Natural killer cell (primary cell): ENCODE data around the gene BCOR. TPM values are rescaled to one million over a fixed set of nuclear protein-coding genes. Genes with fewer than 3 reads are reported as not detected.

ENCODE experiments used
- ATAC-seq, 3 donors: fragments of 150-1000 bp in 2 of 3; fragments of 200-7000 bp in 1 of 3; cut with Tn5 transposase; 1 replicate in 1 of 3; 2 replicates in 2 of 3; pipeline ENCODE4 v1.10.0; 2021; ENCODE audit warnings: mild to moderate bottlenecking in 2 of 3, moderate library complexity in 2 of 3
- DNase-seq, 2 donors: peaks; one replicate each; pipeline versions ENCODE4 v3.0.0 to v3.0.0-alpha.2; 2013 to 2021; ENCODE audit warnings: mixed read lengths in 1 of 2
- H3K27ac ChIP-seq: one replicate; pipeline ENCODE4 v1.5.1; 2013; ENCODE audit warnings: mild to moderate bottlenecking, low read length
- H3K27me3 ChIP-seq: one replicate; pipeline ENCODE4 v1.6.1; 2013; ENCODE audit warnings: low read length; ENCODE audit not compliant: control insufficient read depth, insufficient read depth
- H3K36me3 ChIP-seq: one replicate; pipeline ENCODE4 v1.6.1; 2013; ENCODE audit warnings: low read length; ENCODE audit not compliant: control insufficient read depth, insufficient read depth
- H3K4me1 ChIP-seq: one replicate; pipeline ENCODE4 v1.6.1; 2013; ENCODE audit warnings: low read length; ENCODE audit not compliant: control insufficient read depth, insufficient read depth
- H3K4me3 ChIP-seq: one replicate; pipeline ENCODE4 v1.5.1; 2013; ENCODE audit warnings: low read length
- H3K9me3 ChIP-seq: one replicate; pipeline ENCODE4 v1.6.1; 2013; ENCODE audit warnings: low read length; ENCODE audit not compliant: control insufficient read depth, insufficient read depth
- H3K27ac Mint-ChIP-seq, 2 donors: one replicate each; pipeline ENCODE4 v1.8.0; 2022; ENCODE audit warnings: mild to moderate bottlenecking in 2 of 2, mixed read lengths in 2 of 2, moderate library complexity in 1 of 2
- H3K27me3 Mint-ChIP-seq, 2 donors: one replicate each; pipeline ENCODE4 v1.8.0; 2022; ENCODE audit warnings: low read depth in 2 of 2, mixed read lengths in 2 of 2
- H3K36me3 Mint-ChIP-seq: one replicate; pipeline ENCODE4 v1.8.0; 2022; ENCODE audit warnings: mixed read lengths
- H3K4me1 Mint-ChIP-seq, 2 donors: one replicate each; pipeline ENCODE4 v1.8.0; 2022; ENCODE audit warnings: mixed read lengths in 2 of 2
- H3K4me3 Mint-ChIP-seq: one replicate; pipeline ENCODE4 v1.8.0; 2022; ENCODE audit warnings: mild to moderate bottlenecking, moderate library complexity, mixed read lengths
- H3K9me3 Mint-ChIP-seq, 2 donors: one replicate each; pipeline ENCODE4 v1.8.0; 2022; ENCODE audit warnings: mixed read lengths in 2 of 2
- CTCF ChIP-seq: fragments of 200-600 bp; IDR thresholded peaks from one replicate; pipeline ENCODE4 v1.8.0; 2022; ENCODE audit warnings: antibody characterized with exemption
- WGBS: methylation state at CpG from one replicate; pipeline ENCODE4 v1.1.7; 2013; ENCODE audit warnings: missing lambda C conversion rate; ENCODE audit not compliant: insufficient coverage; 5-methylcytosine and 5-hydroxymethylcytosine counted together
- intact Hi-C: fragments of 100-400 bp; cut with micrococcal nuclease; formaldehyde crosslinking; loops from one replicate; pipeline ENCODE4 v1.14.2; 2022
- total RNA-seq, 4 donors: library from RNA; stranded (reverse); fragments of 120-200 nt in 1 of 4; gene quantifications; one replicate each; pipeline versions ENCODE4 v1.2.3 to v1.2.4, GENCODE V29; 2013 to 2022

Gene BCOR
- total RNA-seq, 3 donors from 2014 or later (not counting 1 experiment from before 2014, with no cell fraction given): 20.0 to 35.2 (median 29.2) TPM

GRCh38 chrX:40107291-40108161, 9.8 kb upstream of the BCOR start:
- Histone ChIP-seq H3K27me3 (peaks cover 4% of the 10 kb centered on the region), H3K36me3 (no peaks in the 10 kb centered on the region), H3K9me3 (no peaks in the 10 kb centered on the region), H3K4me3 (peak overlapping the region; percentile 31), H3K27ac (no peak overlapping the region), H3K4me1 (peaks cover 36% of the 10 kb centered on the region)
- ATAC-seq: peak in 1 of 3 donors; percentile 6
- intact Hi-C loops: loop anchor here (5.0 kb wide), 3 partner anchors 40 to 95 kb away; no protein-coding TSS in a partner anchor
- H3K36me3 Mint-ChIP-seq: no peaks in the 10 kb centered on the region
- H3K4me3 Mint-ChIP-seq: peak overlapping the region; percentile 87
- no peak for TF ChIP-seq CTCF
- WGBS: 27% methylated on average over 64 of the region's 76 CpGs
- H3K9me3 Mint-ChIP-seq: no peaks in the 10 kb centered on the region
- H3K27me3 Mint-ChIP-seq: peaks cover 6 to 23% of the 10 kb centered on the region in 2 donors
- peak in 1 of 2 donors; percentile 49 for DNase-seq
- peaks cover 0 to 7% of the 10 kb centered on the region in 2 donors for H3K4me1 Mint-ChIP-seq
- peak overlapping the region; percentile 26 to 70 for H3K27ac Mint-ChIP-seq

GRCh38 chrX:40106676-40107290, 9.0 kb upstream of the BCOR start:
- ATAC-seq (no peak), DNase-seq (no peak)
- no peak for TF ChIP-seq CTCF
- H3K27me3 ChIP-seq: peaks cover 4% of the 10 kb centered on the region
- Mint-ChIP-seq H3K9me3 (no peaks in the 10 kb centered on the region), H3K27ac (peak overlapping the region; percentile 26 to 70), H3K4me3 (peak overlapping the region; percentile 87), H3K27me3 (peaks cover 6 to 16% of the 10 kb centered on the region in 2 donors), H3K36me3 (no peaks in the 10 kb centered on the region), H3K4me1 (peaks cover 0 to 7% of the 10 kb centered on the region in 2 donors)
- intact Hi-C loops: loop anchor here (5.0 kb wide), 3 partner anchors 41 to 94 kb away; no protein-coding TSS in a partner anchor
- no peak overlapping the region for H3K27ac ChIP-seq
- WGBS: 3% methylated on average over 26 of the region's 36 CpGs
- peaks cover 36% of the 10 kb centered on the region for H3K4me1 ChIP-seq
- no peaks in the 10 kb centered on the region for H3K9me3 ChIP-seq
- peak overlapping the region; percentile 31 for H3K4me3 ChIP-seq
- no peaks in the 10 kb centered on the region for H3K36me3 ChIP-seq

- H3K27ac ChIP-seq: peak overlapping the region; percentile 19
These were observed 8.3 kb upstream of the BCOR start for GRCh38 chrX:40105835-40106675.

More at GRCh38 chrX:40105835-40106675, 8.3 kb upstream of the BCOR start:
- peaks cover 4% of the 10 kb centered on the region for H3K27me3 ChIP-seq
- peak overlapping the region; percentile 80 for H3K4me3 Mint-ChIP-seq
- intact Hi-C loops: loop anchor here (2.0 to 5.0 kb wide), 4 partner anchors 41 to 94 kb away; no protein-coding TSS in a partner anchor
- H3K4me1 Mint-ChIP-seq: peaks cover 0 to 7% of the 10 kb centered on the region in 2 donors
- peaks cover 36% of the 10 kb centered on the region for H3K4me1 ChIP-seq
- H3K9me3 Mint-ChIP-seq: no peaks in the 10 kb centered on the region
- no peak for TF ChIP-seq CTCF
- H3K36me3 Mint-ChIP-seq: no peaks in the 10 kb centered on the region
- peak; percentile 46 to 87 for DNase-seq
- ATAC-seq: peak; percentile 39 to 69 (median 51)
- H3K27me3 Mint-ChIP-seq: peaks cover 4 to 9% of the 10 kb centered on the region in 2 donors
- under 1% methylated on average over 84 of the region's 85 CpGs for WGBS
- H3K9me3 ChIP-seq: no peaks in the 10 kb centered on the region
- no peaks in the 10 kb centered on the region for H3K36me3 ChIP-seq
- peak overlapping the region in 1 of 2 donors; percentile 70 for H3K27ac Mint-ChIP-seq
- H3K4me3 ChIP-seq: peak overlapping the region; percentile 53
